ENCODE data around the gene ZNF292.
"Not testable (repeated sequence)": the region's sequence is repeated elsewhere in the genome, so short reads cannot be mapped to it uniquely, and the experiment has no call there.

ZNF292 gene

GRCh38 chr6:87279196-87279595, 123.8 kb downstream of the ZNF292 start:
- DNase-seq: no peak

GRCh38 chr6:87281426-87281825, 126.1 kb downstream of the ZNF292 start:
- no peak for DNase-seq

DNA sequence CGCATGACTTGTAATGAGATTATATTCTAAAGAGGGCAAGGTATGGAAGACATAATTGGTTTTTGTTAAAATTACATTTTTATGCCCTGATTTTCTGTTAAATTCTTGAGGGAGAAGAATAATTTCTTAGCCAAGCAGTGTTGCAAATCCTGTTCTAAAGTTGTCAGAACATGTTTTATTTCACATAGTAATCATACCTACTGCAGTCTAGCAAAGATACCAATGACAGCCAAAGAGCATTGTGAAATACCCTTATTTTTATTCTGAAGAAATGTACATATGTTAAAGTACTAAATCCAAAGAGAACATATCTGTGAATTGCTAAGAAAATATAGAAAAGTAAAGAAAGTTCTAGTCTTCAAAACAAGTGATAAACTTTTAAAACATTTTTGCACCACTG, 127.4 kb downstream of the ZNF292 start:
- DNase-seq: no peak

DNA sequence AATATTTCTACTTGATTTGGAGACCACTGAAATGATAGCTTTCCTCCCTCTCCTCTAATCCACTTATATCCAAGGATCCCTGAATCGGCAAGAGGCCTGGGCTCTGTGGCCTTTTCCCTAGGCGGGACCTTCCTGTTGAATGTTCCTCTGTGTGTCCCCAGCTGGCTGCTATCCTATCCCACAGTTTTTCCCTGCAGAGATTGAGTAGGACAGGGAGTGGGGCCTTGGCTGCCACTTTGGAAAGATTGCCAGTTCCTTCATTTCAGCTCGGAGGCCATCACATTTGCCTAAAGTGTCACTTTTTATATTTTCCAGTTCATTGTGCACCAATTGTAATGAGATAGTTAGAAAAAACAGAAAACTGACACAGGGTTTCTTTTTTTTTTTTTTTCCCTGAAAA, 128.1 kb downstream of the ZNF292 start:
- DNase-seq: no peak

DNA sequence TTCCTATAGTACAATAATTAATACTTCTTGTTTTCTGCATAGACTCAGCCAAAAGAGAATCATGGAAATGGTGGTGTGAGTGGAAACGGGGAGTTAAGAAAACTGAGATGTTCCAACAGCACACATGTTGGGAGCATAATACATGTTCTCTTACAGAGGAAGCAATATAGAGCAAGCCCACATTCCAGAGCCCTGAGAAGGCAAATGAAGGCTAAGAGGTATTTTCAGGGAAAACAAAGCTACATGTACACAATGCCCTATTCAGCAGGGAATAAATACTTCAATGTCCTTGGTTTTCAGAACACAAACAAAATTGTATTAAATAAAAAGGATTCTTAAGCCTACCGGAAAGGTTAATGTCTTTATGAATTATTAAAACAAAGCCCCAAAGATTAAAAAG, 131.9 kb downstream of the ZNF292 start:
- no peak for DNase-seq

DNA sequence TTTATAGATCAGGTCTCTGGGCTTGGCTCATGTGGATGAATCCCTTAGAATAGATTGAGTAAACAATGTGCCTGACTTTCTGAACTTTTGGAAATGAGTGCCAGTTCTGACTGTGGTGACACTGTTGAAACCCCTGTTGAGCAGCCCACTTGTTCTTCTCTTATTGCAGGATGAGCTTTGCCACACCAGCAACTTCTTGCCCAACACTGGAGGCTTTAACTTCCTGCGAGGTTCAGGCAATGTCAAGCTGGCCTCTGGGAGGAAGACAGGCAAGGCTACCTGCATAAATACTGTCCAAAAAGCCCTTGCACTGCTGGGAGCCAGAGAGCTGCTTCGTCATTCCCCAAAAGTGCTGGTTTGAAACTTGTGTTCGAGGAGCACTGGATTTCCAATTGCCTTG, 134.2 kb downstream of the ZNF292 start:
- DNase-seq: no peak

DNA sequence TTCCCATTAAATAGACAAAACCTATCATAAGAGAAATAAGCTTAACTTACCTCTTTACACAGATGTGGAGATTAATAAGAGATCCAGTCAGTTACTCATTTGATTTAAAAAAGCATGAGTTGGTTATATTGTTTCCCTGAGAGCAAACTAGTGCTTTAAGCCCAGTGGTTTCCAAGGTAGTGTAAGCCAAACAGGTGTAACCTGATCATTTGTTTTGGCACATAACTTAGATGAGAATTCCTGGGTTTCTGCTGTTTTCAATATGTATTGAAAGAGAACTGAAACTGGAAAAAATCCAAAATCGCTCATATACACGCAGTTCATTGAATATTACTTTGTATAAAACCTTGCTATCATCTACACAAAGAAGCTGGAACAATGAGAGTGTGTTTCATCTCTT, 136.5 kb downstream of the ZNF292 start:
- DNase-seq: no peak

DNA sequence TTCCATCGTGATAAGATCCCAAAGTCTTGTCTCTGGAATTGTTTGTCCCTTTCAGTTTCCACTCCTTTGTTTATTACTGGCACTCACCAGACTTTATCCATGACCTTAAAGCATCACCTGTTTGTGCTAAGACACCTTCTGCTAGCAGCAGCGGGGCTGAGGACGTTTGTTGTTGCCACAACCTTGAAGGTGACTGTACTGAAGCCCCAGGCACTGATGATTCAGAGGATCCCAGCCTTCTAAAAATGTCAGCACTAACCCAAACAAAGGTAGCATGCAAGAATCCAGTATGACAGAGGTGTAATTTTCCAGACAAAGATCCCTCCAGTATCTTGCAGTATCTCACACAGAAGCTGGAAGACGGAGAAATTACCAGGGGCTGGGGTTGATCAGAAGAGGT, 138.2 kb downstream of the ZNF292 start:
- DNase-seq: no peak

DNA sequence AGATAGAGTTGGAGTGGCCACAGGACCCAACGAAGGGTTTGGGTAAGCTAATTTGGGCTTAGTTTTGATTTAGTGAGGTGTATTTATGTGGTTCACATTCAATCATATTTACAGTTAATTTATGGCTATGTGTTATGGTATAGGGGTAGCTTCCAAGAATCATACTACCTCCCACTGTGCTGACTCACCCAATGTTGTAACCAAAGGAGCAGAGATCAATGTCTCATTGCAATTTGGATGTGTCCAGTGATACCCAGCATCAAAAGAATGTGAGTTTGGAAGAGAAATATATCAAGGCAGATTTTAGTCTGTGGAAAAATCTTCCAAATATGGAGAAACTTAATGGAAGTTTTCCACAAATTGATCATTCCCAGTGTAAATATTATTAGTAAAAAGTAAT, 141.8 kb downstream of the ZNF292 start:
- no peak for DNase-seq

DNA sequence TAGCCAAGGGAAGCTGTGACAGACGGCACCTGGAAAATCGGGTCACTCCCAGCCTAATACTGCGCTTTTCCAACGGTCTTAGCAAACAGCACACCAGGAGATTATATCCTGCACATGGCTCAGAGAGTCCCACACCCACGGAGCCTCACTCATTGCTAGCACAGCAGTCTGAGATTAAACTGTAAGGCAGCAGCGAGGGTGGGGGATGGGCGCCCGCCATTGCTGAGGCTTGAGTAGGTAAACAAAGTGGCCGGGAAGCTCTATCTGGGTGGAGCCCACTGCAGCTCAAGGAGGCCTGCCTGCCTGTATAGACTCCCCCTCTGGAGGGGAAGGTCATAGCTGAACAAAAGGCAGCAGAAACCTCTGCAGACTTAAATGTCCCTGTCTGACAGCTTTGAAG, 145.9 kb downstream of the ZNF292 start:
- DNase-seq: not testable (repeated sequence)

GRCh38 chr6:87308970-87309369, 153.6 kb downstream of the ZNF292 start:
- no peak for DNase-seq

- DNase-seq: no peak
These were observed 157.5 kb downstream of the ZNF292 start for GRCh38 chr6:87312860-87313259.

Data from C1 segment of cervical spinal cord (tissue), 14 donors.